GM23338 (cell line): ENCODE results near the gene EPHA6. TPM values are rescaled to one million over a fixed set of nuclear protein-coding genes. Genes with fewer than 3 reads are reported as not detected.

Experiments
- ATAC-seq: fragments of 200-7000 bp; cut with Tn5 transposase; 3 replicates; pipeline ENCODE4 v1.9.1; 2020
- DNase-seq: peaks from one replicate; pipeline ENCODE4 v3.0.0-alpha.2; 2015; ENCODE audit warnings: low spot score
- H2AFZ ChIP-seq: fragments of 200-600 bp; sonication (generic); 2 replicates; pipeline ENCODE4 v1.8.0; 2016; ENCODE audit warnings: antibody characterized with exemption, mild to moderate bottlenecking, moderate library complexity
- H3F3A ChIP-seq: fragments of 200-600 bp; sonication (generic); replicated peaks from 2 replicates; pipeline ENCODE4 v1.8.0; 2017; ENCODE audit warnings: antibody characterized with exemption, mixed run types, low read depth
- H3K27ac ChIP-seq: fragments of 200-600 bp; sonication (generic); 2 replicates; pipeline ENCODE4 v1.6.1; 2016; ENCODE audit warnings: low read depth
- H3K27me3 ChIP-seq: fragments of 200-600 bp; sonication (generic); 2 replicates; pipeline ENCODE4 v1.8.0; 2016; ENCODE audit warnings: mild to moderate bottlenecking, mixed run types, moderate library complexity; ENCODE audit not compliant: insufficient read depth
- H3K36me3 ChIP-seq: fragments of 200-600 bp; sonication (generic); 2 replicates; pipeline ENCODE4 v1.8.0; 2016; ENCODE audit warnings: mild to moderate bottlenecking; ENCODE audit not compliant: insufficient read depth
- H3K4me1 ChIP-seq: fragments of 200-600 bp; sonication (generic); 2 replicates; pipeline ENCODE4 v1.8.0; 2016; ENCODE audit warnings: mild to moderate bottlenecking, moderate library complexity; ENCODE audit not compliant: insufficient read depth
- H3K4me2 ChIP-seq: fragments of 200-600 bp; sonication (generic); 2 replicates; pipeline ENCODE4 v1.7.1; 2017; ENCODE audit warnings: mixed run types
- H3K4me3 ChIP-seq: fragments of 200-600 bp; sonication (generic); 2 replicates; pipeline ENCODE4 v1.6.1; 2016; ENCODE audit warnings: mixed run types
- H3K79me2 ChIP-seq: fragments of 200-600 bp; sonication (generic); replicated peaks from 2 replicates; pipeline ENCODE4 v1.8.0; 2017; ENCODE audit warnings: mild to moderate bottlenecking; ENCODE audit not compliant: insufficient read depth
- H3K9me2 ChIP-seq: fragments of 200-600 bp; sonication (generic); 2 replicates; pipeline ENCODE4 v1.8.0; 2017; ENCODE audit not compliant: insufficient read depth
- H4K20me1 ChIP-seq: fragments of 200-600 bp; sonication (generic); replicated peaks from 2 replicates; pipeline ENCODE4 v1.8.0; 2017; ENCODE audit warnings: mild to moderate bottlenecking; ENCODE audit not compliant: insufficient read depth
- H3K27ac Mint-ChIP-seq: 2 replicates; pipeline ENCODE4 v1.8.0; 2020; ENCODE audit warnings: inconsistent platforms, mild to moderate bottlenecking, moderate library complexity, mixed read lengths
- H3K27me3 Mint-ChIP-seq: 3 replicates; pipeline ENCODE4 v1.8.0; 2022; ENCODE audit warnings: low read depth, mild to moderate bottlenecking, moderate library complexity, mixed read lengths, inconsistent platforms; ENCODE audit not compliant: insufficient read depth, poor library complexity
- H3K36me3 Mint-ChIP-seq: 3 replicates; pipeline ENCODE4 v1.8.0; 2021; ENCODE audit warnings: low read depth, mild to moderate bottlenecking, inconsistent platforms, moderate library complexity, mixed read lengths
- H3K4me1 Mint-ChIP-seq: 3 replicates; pipeline ENCODE4 v1.8.0; 2020; ENCODE audit warnings: mild to moderate bottlenecking, inconsistent platforms, mixed read lengths
- H3K4me3 Mint-ChIP-seq: 3 replicates; pipeline ENCODE4 v1.8.0; 2021; ENCODE audit warnings: moderate library complexity, mild to moderate bottlenecking, inconsistent platforms, mixed read lengths
- H3K9me3 Mint-ChIP-seq: 3 replicates; pipeline ENCODE4 v1.8.0; 2020; ENCODE audit warnings: moderate library complexity, mild to moderate bottlenecking, inconsistent platforms, mixed read lengths
- EZH2 ChIP-seq: fragments of 200-600 bp; sonication (generic); IDR thresholded peaks from one replicate; pipeline ENCODE4 v1.8.0; 2017; ENCODE audit warnings: antibody characterized with exemption, mild to moderate bottlenecking, low read depth; ENCODE audit not compliant: unreplicated experiment
- JUNB ChIP-seq: IDR thresholded peaks from one replicate; pipeline ENCODE4 v1.6.1; 2016; ENCODE audit warnings: antibody characterized with exemption; ENCODE audit not compliant: unreplicated experiment
- STAT1 ChIP-seq: IDR thresholded peaks from one replicate; pipeline ENCODE4 v1.6.1; 2016; ENCODE audit warnings: antibody characterized with exemption; ENCODE audit not compliant: unreplicated experiment
- ZNF114 ChIP-seq: fragments of 250-450 bp; sonication (Bioruptor Pico); IDR thresholded peaks from 2 replicates; pipeline ENCODE4 v1.5.0; 2020; ENCODE audit warnings: mild to moderate bottlenecking, moderate library complexity
- ZNF331 ChIP-seq: fragments of 250-450 bp; sonication (Bioruptor Pico); IDR thresholded peaks from 2 replicates; pipeline ENCODE4 v1.5.0; 2020; ENCODE audit warnings: low read depth, mild to moderate bottlenecking, moderate library complexity
- polyA plus RNA-seq: library from polyadenylated mRNA; unstranded; fragments of >200 nt; fragmentation: Nextera tagmentation; extraction: Ambion mirVana; gene quantifications from 2 replicates; pipeline ENCODE4 v1.2.1, GENCODE V29; 2016
- total RNA-seq: library from RNA; depleted of rRNA; stranded (reverse); fragments of >200 nt; shearing (Covaris generic); gene quantifications from 2 replicates; pipeline ENCODE4 v1.2.3, GENCODE V29; 2014
- TF ChIP-seq, protein P1 (sequence below): IDR thresholded peaks from 2 replicates; pipeline ENCODE4 v1.6.1; 2016; ENCODE audit warnings: antibody characterized with exemption
- TF ChIP-seq, protein P2 (sequence below): fragments of 250-450 bp; sonication (Bioruptor Pico); IDR thresholded peaks from 2 replicates; pipeline ENCODE4 v1.5.0; 2020; ENCODE audit warnings: mild to moderate bottlenecking, moderate library complexity

EPHA6 gene
- total and polyA plus RNA-seq, 2 experiments from 2014 or later = 0.37 to 2.6 TPM

DNA sequence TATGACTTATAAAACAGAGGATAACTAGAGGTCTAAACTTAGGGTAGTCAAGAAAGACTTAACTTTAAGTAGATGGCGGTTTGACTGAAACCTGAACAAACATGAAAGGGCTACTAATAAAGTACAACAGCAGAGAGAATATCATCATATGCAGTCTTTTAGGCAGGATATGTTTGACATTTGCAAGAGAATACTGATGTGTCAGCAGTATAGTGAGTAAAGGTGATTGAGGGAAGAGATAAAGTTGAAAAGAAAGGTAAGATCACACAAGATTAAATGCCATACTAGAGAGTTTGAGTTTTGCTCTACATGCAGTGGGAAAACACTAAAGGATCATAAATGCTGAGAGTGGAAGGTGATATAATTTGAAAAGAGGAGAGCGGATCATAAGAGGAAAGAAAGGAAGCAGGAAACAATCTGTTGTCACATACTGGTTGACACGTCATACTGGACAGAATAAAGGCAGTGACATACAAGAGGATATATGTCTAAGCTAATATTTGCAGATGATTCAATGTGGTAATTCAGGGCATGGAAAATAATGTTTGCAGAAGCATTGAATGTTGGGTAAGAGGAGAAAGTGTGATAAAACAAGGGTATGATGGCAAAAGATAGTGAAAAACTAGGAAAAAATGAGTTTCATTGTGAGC, 223.0 kb downstream of the EPHA6 start:
- no peak for ATAC-seq
- no peak overlapping the region for H3K27ac Mint-ChIP-seq
- TF ChIP-seq, protein P1, sequence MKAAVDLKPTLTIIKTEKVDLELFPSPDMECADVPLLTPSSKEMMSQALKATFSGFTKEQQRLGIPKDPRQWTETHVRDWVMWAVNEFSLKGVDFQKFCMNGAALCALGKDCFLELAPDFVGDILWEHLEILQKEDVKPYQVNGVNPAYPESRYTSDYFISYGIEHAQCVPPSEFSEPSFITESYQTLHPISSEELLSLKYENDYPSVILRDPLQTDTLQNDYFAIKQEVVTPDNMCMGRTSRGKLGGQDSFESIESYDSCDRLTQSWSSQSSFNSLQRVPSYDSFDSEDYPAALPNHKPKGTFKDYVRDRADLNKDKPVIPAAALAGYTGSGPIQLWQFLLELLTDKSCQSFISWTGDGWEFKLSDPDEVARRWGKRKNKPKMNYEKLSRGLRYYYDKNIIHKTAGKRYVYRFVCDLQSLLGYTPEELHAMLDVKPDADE = no peak
- TF ChIP-seq, protein P2, sequence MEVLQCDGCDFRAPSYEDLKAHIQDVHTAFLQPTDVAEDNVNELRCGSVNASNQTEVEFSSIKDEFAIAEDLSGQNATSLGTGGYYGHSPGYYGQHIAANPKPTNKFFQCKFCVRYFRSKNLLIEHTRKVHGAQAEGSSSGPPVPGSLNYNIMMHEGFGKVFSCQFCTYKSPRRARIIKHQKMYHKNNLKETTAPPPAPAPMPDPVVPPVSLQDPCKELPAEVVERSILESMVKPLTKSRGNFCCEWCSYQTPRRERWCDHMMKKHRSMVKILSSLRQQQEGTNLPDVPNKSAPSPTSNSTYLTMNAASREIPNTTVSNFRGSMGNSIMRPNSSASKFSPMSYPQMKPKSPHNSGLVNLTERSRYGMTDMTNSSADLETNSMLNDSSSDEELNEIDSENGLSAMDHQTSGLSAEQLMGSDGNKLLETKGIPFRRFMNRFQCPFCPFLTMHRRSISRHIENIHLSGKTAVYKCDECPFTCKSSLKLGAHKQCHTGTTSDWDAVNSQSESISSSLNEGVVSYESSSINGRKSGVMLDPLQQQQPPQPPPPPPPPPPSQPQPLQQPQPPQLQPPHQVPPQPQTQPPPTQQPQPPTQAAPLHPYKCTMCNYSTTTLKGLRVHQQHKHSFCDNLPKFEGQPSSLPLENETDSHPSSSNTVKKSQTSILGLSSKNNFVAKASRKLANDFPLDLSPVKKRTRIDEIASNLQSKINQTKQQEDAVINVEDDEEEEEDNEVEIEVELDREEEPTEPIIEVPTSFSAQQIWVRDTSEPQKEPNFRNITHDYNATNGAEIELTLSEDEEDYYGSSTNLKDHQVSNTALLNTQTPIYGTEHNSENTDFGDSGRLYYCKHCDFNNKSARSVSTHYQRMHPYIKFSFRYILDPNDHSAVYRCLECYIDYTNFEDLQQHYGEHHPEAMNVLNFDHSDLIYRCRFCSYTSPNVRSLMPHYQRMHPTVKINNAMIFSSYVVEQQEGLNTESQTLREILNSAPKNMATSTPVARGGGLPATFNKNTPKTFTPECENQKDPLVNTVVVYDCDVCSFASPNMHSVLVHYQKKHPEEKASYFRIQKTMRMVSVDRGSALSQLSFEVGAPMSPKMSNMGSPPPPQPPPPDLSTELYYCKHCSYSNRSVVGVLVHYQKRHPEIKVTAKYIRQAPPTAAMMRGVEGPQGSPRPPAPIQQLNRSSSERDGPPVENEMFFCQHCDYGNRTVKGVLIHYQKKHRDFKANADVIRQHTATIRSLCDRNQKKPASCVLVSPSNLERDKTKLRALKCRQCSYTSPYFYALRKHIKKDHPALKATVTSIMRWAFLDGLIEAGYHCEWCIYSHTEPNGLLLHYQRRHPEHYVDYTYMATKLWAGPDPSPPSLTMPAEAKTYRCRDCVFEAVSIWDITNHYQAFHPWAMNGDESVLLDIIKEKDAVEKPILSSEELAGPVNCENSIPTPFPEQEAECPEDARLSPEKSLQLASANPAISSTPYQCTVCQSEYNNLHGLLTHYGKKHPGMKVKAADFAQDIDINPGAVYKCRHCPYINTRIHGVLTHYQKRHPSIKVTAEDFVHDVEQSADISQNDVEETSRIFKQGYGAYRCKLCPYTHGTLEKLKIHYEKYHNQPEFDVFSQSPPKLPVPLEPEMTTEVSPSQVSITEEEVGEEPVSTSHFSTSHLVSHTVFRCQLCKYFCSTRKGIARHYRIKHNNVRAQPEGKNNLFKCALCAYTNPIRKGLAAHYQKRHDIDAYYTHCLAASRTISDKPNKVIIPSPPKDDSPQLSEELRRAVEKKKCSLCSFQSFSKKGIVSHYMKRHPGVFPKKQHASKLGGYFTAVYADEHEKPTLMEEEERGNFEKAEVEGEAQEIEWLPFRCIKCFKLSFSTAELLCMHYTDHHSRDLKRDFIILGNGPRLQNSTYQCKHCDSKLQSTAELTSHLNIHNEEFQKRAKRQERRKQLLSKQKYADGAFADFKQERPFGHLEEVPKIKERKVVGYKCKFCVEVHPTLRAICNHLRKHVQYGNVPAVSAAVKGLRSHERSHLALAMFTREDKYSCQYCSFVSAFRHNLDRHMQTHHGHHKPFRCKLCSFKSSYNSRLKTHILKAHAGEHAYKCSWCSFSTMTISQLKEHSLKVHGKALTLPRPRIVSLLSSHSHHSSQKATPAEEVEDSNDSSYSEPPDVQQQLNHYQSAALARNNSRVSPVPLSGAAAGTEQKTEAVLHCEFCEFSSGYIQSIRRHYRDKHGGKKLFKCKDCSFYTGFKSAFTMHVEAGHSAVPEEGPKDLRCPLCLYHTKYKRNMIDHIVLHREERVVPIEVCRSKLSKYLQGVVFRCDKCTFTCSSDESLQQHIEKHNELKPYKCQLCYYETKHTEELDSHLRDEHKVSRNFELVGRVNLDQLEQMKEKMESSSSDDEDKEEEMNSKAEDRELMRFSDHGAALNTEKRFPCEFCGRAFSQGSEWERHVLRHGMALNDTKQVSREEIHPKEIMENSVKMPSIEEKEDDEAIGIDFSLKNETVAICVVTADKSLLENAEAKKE = no peak
- TF ChIP-seq EZH2 = no peak

GRCh38 chr3:97043411-97043810, 229.0 kb downstream of the EPHA6 start:
- Mint-ChIP-seq H3K4me3 (no peak overlapping the region), H3K27ac (no peak overlapping the region), H3K9me3 (no peaks in the 10 kb centered on the region), H3K36me3 (no peaks in the 10 kb centered on the region), H3K4me1 (peaks cover 5% of the 10 kb centered on the region), H3K27me3 (peaks cover 2% of the 10 kb centered on the region)
- Histone ChIP-seq H2AFZ (no peak overlapping the region), H3F3A (no peaks in the 10 kb centered on the region), H3K79me2 (no peaks in the 10 kb centered on the region), H3K4me3 (no peak overlapping the region), H3K4me1 (no peaks in the 10 kb centered on the region), H3K4me2 (no peak overlapping the region), H3K9me2 (no peaks in the 10 kb centered on the region), H3K27me3 (no peaks in the 10 kb centered on the region), H3K36me3 (no peaks in the 10 kb centered on the region), H3K27ac (no peak overlapping the region), H4K20me1 (no peaks in the 10 kb centered on the region)
- no peak for TF ChIP-seq ZNF114 (CRISPR knock-in tag)
- no peak for TF ChIP-seq JUNB
- TF ChIP-seq STAT1 = no peak
- TF ChIP-seq ZNF331 (CRISPR knock-in tag) = no peak
- ATAC-seq = no peak
- no peak for DNase-seq

More for the DNA sequence above, 223.0 kb downstream of the EPHA6 start:
- peaks cover 3% of the 10 kb centered on the region for H3K4me1 Mint-ChIP-seq
- no peaks in the 10 kb centered on the region for H3K27me3 Mint-ChIP-seq
- Histone ChIP-seq H3K9me2 (no peaks in the 10 kb centered on the region), H3K4me1 (no peaks in the 10 kb centered on the region), H3K4me3 (no peak overlapping the region), H3K79me2 (no peaks in the 10 kb centered on the region), H3K4me2 (no peak overlapping the region), H3F3A (no peaks in the 10 kb centered on the region), H3K27me3 (no peaks in the 10 kb centered on the region), H2AFZ (no peak overlapping the region), H3K36me3 (no peaks in the 10 kb centered on the region), H3K27ac (no peak overlapping the region), H4K20me1 (no peaks in the 10 kb centered on the region)
- no peak for DNase-seq
- H3K9me3 Mint-ChIP-seq = no peaks in the 10 kb centered on the region
- H3K4me3 Mint-ChIP-seq = no peak overlapping the region
- H3K36me3 Mint-ChIP-seq = no peaks in the 10 kb centered on the region
